Kidney epithelial cell (primary cell): ENCODE measurements around the gene PCSK2. TPM values are rescaled to one million over a fixed set of nuclear protein-coding genes. Genes with fewer than 3 reads are reported as not detected.
A peak's percentile ranks its signal among the peaks of the same experiment; 100 is the strongest.

ENCODE experiments used
- DNase-seq: peaks from one replicate; pipeline ENCODE4 v3.0.0-alpha.2; 2010; ENCODE audit warnings: low read depth
- H3K27me3 ChIP-seq: 2 replicates; pipeline ENCODE4 v1.6.0; 2011; ENCODE audit warnings: low read length; ENCODE audit not compliant: control insufficient read depth, insufficient read depth
- H3K36me3 ChIP-seq: 2 replicates; pipeline ENCODE4 v1.5.1; 2011; ENCODE audit warnings: low read length; ENCODE audit not compliant: control insufficient read depth, insufficient read depth
- H3K4me3 ChIP-seq: 2 replicates; pipeline ENCODE4 v1.5.1; 2011; ENCODE audit warnings: low read depth, mild to moderate bottlenecking, control low read depth, low read length
- total RNA-seq: library from RNA; depleted of rRNA; stranded (reverse); fragments of >200 nt; gene quantifications from 2 replicates; pipeline ENCODE4 v1.2.3, GENCODE V29; 2015
- TF ChIP-seq, protein P1 (sequence below): IDR thresholded peaks from 2 replicates; pipeline ENCODE4 v1.5.1; 2011; ENCODE audit warnings: mild to moderate bottlenecking, moderate library complexity, low read length, control low read depth, inconsistent platforms; ENCODE audit not compliant: insufficient read depth, poor library complexity, severe bottlenecking

The PCSK2 gene
- total RNA-seq, 1 donor from 2014 or later = 0.04 TPM

DNA sequence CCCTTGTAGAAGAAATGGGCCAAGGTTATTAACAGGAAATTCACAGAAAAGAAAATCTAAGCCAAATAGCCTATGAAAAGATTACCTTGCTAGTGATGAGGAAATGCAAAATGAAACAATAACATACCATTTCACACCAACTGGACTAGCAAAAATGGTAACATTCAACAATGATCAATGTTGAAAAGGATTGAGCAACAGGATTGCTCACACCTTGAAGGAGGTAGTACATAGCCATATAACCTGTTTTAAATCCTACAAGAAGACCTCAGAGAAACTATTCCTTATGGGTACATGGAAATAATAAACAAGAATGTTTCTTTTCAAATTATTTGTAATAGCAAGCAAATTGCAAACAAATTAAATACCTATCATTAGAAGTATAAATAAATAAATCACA is 196.9 kb downstream of the PCSK2 start:
- H3K36me3 ChIP-seq = no peaks in the 10 kb centered on the region
- DNase-seq = no peak
- no peaks in the 10 kb centered on the region for H3K27me3 ChIP-seq
- TF ChIP-seq, protein P1, sequence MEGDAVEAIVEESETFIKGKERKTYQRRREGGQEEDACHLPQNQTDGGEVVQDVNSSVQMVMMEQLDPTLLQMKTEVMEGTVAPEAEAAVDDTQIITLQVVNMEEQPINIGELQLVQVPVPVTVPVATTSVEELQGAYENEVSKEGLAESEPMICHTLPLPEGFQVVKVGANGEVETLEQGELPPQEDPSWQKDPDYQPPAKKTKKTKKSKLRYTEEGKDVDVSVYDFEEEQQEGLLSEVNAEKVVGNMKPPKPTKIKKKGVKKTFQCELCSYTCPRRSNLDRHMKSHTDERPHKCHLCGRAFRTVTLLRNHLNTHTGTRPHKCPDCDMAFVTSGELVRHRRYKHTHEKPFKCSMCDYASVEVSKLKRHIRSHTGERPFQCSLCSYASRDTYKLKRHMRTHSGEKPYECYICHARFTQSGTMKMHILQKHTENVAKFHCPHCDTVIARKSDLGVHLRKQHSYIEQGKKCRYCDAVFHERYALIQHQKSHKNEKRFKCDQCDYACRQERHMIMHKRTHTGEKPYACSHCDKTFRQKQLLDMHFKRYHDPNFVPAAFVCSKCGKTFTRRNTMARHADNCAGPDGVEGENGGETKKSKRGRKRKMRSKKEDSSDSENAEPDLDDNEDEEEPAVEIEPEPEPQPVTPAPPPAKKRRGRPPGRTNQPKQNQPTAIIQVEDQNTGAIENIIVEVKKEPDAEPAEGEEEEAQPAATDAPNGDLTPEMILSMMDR = no peak
- H3K4me3 ChIP-seq = no peak overlapping the region

DNA sequence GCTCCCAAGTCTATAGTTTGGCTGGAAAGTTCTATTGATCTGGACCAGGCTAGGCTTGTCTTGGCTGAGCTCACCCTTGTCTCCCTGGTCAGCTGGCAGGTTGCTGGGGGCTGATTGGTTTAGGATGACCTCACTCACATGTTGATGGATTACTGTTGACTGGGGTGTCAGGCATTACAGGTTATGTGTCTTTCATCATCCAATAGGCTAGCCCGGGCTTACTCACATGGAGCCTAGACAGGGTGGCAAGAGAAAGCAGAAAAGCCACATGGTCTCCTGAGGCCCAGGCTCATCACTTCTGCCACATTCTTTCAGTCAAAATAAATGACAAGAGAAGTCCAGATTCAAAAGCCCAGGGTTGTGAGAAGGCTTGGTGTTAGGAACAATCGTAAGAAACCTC is 200.8 kb downstream of the PCSK2 start:
- no peak for DNase-seq
- Histone ChIP-seq H3K36me3 (no peaks in the 10 kb centered on the region), H3K27me3 (peaks cover 4% of the 10 kb centered on the region), H3K4me3 (no peak overlapping the region)
- TF ChIP-seq, protein P1 = no peak

DNA sequence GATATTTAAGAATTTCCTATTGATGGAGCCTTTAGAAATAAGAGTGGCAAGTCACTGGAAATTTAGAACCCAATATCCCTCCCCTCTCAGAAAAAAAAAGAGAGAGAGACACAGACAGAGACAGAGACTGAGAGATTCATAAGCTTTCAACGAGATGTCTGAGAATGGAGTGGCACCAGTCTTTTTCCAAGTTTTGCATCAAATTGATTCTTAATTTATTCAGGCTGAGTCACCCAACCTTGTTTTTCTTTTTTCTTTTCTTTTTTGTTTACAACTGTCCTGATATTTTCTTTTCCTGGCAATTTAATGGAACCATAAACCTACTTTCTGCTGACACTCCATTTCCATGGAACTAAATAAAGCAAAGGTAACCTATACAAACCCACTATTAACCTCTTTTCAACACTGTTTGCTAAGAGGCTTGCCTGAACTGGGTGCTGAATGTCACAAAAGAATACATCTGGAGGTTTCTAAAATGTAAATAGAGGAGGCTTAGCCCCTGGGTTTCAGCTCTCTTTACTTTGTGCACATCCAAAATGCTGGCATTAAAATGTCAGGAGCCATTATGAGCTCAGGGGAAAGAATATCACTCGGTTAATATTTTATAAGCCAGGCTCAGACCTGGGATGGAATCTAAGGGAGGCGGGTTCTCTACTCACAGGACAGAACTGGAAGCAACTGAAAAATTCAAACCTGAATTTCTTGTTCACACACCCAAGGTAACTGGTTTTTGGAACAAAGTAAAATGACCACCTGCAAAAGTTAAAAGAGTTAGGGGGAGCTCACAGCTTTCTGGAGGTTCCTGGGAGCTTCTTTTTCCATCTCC is 203.5 kb downstream of the PCSK2 start:
- H3K27me3 ChIP-seq = peaks cover 4% of the 10 kb centered on the region
- H3K4me3 ChIP-seq = no peak overlapping the region
- no peak for DNase-seq
- TF ChIP-seq, protein P1 = no peak
- no peaks in the 10 kb centered on the region for H3K36me3 ChIP-seq

DNA sequence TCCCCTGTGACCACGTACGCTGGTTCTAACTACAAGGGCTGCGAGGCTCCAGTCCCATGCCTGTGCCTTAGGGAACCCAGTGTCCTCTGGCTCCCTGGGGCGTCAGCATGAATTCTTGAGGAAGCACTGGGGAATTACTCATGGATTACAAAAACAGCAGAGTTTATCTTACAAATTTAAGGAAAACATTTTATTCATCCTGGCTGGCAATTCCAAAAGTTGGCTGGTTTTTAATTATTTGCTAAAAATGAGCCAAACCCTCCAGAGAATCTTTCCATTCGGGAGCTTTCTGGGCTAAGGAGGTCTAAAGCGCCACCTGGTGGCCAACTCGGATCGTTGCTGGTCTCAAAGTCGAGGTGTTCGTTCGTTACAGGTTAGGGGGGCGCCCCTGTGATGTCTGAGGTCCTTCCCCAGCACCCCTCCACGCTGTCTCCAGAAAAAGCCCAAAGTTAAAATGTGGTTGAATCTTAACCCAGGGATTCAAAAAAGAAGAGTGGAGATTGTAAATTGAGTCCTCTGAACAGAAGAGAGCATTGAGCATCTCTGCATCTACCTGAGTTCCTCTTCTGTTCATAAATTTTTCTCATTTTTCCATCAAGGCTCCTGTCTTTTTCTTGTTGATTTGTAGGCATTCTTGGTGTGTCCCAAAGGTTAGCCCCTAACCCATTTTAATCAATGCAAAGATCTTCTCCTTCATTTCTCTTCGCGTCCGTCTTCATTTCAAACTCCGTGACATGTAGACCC is 205.0 kb downstream of the PCSK2 start:
- H3K4me3 ChIP-seq = no peak overlapping the region
- peak; percentile 1 for DNase-seq
- peaks cover 6% of the 10 kb centered on the region for H3K27me3 ChIP-seq
- H3K36me3 ChIP-seq = no peaks in the 10 kb centered on the region
- TF ChIP-seq, protein P1 = peak; percentile 85

DNA sequence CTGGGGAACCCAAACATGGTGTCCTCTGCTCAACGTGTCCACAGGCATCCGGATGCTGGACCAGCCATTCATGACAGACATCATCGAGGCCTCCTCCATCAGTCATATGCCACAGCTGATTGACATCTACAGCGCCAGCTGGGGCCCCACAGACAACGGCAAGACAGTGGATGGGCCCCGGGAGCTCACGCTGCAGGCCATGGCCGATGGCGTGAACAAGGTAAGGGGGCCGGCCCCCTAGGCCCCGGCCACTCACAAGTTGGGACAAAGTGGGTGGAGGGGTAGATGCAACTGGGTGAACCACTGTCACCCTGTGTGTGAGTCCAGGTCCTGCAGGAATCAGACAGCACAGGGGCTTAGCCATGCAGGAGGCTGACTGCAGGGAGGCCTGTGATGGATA is 209.8 kb downstream of the PCSK2 start:
- Histone ChIP-seq H3K36me3 (no peaks in the 10 kb centered on the region), H3K4me3 (no peak overlapping the region), H3K27me3 (peaks cover 2% of the 10 kb centered on the region)
- TF ChIP-seq, protein P1 = no peak
- DNase-seq = no peak
